Right kidney (tissue), 1 donor: ENCODE data around the gene SMPDL3A.

Experiments used
- DNase-seq: peaks from one replicate; pipeline ENCODE4 v3.0.0-alpha.2; 2016

The SMPDL3A gene

DNA sequence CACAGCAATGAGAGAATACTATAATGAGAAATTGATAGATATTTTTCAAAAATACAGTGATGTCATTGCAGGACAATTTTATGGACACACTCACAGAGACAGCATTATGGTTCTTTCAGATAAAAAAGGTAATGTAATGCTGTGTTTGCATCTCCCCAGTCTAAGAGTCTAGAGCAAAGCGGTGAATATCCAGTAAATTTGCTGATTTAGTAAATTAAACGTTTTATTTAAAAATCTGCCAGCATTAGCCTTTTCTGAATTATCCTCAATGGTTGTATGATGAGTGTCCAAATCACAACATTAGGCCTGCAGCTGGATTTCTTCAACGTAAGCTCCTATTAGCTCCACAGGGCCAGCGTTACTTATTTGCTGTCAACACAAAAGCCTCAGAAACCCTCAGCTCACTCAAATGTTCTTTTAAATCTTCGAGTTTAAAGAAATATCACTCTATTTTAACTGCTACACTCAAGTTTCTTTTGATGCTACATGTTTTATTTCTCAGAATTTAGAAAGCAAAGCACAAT, 16.0 kb downstream of the SMPDL3A start:
- DNase-seq: no peak

GRCh38 chr6:122806291-122806690, 17.2 kb downstream of the SMPDL3A start:
- no peak for DNase-seq

DNA sequence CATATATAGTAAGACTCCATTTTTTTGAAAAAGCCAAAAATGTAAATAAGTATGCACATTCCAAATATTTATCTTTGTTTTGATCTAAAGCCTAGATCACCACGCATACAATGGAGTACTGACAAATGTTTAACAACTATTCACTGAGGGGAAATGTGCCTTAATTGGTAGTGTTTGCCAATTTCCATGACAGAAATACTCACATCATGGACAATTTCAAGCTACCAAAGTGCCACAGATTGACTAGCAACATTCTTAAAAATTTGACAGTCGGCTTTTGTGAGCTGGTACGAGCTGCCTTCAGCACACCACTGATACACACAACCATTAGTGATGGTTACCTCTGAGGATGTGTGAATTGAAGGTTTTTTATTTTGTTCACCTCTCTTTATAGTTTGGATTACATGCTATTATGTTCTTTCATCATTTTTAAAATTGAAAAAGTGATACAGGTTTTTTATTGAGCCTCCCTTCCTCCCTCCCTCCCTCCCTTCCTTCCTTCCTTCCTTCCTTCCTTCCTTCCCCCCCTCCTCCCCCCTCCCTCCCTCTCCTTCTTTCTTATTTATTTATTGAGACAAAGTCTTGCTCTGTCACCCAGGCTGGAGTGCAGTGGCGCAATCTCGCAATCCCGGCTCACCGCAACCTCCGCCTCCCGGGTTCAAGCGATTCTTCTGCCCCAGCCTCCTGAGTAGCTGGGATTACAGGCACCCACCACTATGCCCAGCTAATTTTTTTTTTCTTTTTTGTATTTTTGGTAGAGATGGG, 19.2 kb downstream of the SMPDL3A start:
- DNase-seq: no peak

DNA sequence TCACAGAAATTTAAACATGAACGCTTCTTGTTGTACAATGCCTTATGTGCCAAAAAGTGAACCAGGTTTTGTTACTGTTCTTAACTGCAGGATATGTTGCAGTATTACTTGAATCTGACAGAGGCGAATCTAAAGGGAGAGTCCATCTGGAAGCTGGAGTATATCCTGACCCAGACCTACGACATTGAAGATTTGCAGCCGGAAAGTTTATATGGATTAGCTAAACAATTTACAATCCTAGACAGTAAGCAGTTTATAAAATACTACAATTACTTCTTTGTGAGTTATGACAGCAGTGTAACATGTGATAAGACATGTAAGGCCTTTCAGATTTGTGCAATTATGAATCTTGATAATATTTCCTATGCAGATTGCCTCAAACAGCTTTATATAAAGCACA, 19.9 kb downstream of the SMPDL3A start:
- DNase-seq: no peak

- no peak for DNase-seq
Measured at GRCh38 chr6:122809691-122810090, 20.6 kb downstream of the SMPDL3A start.

DNA sequence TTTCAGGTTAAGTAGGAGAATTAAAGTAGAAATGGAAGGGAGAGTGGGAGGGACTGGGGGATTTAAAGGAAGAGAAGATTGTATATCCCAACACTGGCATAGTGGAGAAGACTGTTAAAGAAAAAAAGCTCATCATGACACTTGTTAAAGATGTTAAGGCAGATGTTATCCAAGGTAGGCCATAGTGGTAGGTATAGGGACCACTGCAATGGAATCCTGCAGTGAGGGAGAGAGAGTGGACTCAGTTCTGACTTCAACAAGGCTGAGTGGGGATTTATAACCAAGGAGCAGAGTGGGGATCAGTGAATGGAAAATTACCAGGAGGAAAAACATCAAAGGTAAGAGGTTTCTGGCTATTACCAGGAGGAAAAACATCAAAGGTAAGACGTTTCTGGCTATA, 21.1 kb downstream of the SMPDL3A start:
- DNase-seq: no peak

- DNase-seq: no peak
Measured at GRCh38 chr6:122817358-122817757, 28.3 kb downstream of the SMPDL3A start.

DNA sequence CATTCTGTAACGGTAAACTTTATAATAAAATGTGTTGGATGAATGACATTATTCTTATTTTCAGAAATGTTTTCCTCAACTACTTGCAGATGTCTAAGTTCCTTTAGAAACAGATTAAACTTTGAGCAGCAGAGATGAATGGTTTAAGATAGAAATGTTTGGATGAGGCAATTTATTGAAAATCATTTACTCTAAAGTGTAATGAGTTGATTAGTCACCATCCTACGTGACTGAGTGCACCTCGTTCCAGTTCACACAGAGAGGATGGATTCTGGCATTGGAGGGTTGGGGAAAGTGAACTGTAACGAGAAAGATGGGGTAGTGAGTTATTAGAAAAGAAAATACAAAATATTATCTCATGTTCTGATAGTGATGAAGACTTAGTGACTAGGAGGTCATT, 28.7 kb downstream of the SMPDL3A start:
- DNase-seq: no peak

DNA sequence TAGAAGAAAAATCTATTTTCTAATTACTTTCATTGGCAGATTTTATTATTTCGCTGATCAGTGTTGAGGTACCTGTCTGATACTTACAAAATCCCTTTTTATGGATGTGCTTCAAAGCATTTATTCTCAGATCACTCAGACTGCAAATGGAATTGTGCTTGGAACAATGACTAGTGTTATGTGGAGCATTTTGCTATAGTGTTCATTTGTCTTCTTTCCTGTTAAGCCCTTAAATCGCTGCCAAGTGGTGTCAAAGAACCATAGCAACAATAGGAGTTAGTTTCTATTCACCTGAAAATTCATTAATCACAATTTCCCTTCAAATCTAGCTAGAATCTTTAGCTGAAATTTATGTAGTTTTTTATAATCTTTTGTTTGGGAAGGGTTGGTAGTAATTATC, 29.8 kb downstream of the SMPDL3A start:
- no peak for DNase-seq

GRCh38 chr6:122821095-122821494, 32.0 kb downstream of the SMPDL3A start:
- DNase-seq: no peak

DNA sequence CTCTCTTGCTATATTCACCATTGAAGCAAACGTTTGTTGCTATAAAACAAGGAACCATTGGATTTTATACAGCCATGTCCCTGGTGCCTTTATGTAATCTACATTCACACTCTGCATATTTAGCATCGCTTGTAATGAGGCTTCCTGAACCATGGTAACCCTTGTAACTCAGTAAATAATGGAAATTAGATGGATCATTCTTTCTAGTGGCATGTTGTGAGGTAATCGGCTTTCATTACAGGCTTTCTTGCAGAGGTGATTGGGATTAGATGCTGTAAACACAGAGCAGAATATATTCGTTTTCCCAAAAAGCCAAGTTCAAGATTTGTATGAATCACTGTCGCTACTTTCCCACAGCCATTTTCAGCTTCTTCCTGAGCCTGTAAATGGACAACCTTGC, 36.1 kb downstream of the SMPDL3A start:
- no peak for DNase-seq

DNA sequence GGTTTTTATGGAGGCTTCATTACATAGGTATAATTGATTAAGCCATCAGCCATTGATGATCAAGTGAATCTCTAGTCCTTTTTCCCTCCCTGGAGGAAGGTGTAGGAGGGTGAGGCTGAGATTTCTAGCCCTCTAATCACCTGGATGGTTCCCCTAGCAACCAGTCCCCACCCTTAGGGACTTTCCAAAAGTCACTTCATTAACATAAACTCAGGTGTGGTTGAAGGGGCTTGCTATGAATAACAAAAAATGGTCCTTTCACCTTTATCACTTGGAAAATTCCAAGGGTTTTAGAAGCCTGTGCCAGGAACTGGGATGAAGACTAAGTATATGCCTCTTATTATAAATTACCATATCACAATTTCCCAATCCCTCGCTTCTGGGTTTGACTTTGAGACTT, 40.4 kb downstream of the SMPDL3A start:
- DNase-seq: no peak

DNA sequence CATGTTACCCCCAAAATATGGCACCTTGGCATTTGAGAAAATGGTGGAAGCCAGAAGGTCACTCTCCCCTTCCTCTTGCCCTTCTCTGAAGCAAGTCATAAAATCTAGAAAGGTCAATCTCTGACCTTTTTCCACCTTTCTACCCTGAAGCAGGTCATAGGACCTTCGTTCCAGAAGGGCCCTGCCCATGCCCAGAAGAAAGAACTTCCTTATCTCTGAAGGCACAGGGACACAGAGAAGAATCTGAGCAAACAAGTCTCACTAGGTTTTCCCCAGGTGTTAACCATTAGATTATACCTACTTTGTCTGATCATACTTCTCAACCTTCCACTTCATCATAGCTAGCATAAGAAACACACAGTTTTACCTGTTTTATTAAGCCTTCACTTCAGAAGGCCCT, 42.5 kb downstream of the SMPDL3A start:
- DNase-seq: no peak

DNA sequence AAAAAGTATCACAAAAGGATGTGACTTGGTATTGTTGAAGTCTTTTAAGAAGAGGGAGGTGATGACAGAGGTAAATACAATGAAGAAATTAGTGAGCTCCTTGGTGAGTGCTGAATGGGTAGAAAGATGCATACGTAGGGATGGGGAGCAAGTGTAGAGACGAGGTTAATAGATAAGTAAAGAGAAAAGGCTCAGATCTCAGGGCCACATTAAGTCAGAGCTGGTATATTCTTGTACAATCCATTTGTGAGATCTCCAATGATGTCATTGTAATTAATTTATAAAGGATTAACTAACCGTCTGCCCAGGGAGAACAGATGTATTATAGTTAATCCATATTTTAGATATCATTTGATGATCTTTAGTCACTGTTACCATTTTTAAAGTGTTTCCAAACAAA, 43.4 kb downstream of the SMPDL3A start:
- no peak for DNase-seq

DNA sequence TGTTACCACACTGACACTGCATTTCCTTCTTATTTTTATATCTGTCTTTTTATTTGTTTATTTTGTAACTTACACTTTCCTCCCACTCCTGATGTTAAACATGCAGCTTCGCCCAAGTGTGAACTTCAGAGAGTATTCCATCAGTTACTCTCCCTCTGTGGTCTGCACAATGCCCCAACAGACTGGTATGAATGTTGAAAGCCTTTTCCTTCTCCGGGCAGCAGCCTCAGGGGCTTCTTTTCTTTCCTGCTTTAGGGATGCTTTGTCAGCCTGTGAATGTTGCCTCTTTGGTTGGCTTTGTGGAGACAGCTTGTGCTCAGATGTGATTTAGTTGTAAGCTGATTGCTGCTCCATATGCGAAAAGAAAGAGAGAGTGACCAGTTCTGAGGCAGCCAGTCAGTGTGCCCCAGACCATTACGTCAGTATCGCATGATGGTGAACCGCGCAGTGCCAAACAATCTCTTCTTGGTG, 44.0 kb downstream of the SMPDL3A start:
- DNase-seq: peak; percentile 32

DNA sequence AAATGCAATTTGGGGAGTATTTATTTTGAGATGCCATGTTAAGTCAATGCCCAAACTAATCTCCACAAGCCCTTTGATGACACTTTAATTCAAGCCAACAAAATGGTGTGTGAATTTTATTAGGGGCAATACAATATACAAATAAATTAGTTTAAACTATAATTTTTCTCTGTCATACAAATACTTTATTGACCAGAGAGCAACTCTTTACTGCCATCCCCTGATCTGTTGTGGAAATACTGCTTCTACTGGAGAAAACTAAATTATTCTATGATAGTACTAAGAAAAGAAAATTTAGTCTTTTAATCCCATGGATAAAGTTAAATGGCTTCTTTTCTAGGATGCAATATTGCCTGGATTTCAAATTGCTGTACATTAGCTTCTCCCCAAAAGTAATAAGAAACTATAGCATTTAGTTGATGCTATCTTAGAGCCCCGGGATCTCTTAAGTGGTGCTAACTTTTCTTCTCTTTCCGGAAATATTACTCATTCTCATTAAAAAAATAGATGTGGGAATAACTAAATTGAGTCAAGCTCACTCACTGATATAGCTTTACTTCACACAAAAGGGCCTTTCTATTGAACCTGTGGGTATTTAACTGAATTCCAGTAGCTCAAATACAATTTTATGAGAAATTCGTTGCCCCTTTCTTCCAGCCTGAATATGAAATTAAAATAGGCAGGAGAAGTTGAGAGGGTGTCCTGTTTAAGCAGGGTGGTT, 49.2 kb downstream of the SMPDL3A start:
- DNase-seq: no peak

GRCh38 chr6:122839472-122839871, 50.4 kb downstream of the SMPDL3A start:
- DNase-seq: peak; percentile 16

DNA sequence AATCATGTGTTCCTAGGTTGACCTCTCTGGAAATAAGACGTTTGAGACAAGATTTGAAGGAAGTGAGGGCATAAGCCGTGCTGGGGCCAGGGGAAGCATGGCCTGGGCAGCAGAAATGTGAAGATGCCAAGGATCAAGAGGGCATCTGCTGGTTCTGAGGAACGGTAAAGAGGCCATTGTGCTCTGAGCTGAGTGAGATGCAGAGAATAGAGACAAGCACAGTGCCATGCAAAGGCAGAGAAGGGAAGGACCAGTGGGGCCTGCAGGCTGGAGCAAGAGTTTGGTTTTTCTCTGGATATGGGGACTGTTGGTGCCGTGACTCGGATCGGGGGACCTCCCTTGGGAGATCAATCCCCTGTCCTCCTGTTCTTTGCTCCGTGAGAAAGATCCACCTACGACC, 50.8 kb downstream of the SMPDL3A start:
- DNase-seq: no peak

DNA sequence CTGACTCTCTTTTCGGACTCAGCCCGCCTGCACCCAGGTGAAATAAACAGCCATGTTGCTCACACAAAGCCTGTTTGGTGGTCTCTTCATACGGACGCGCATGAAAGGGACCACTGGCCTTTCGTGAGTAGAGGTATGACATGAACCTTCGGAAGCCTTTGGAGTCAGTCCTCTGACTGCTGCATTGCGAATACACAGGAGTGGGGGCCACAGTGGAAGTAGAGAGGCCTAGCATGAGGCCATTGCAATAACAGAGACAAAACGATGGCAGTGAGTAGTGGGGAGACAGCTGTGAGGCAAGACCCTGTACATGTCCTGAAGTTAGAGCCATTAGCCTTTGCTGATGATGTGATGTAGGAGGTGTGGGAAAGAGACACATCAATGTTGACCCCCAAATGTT, 56.4 kb downstream of the SMPDL3A start:
- DNase-seq: no peak

DNA sequence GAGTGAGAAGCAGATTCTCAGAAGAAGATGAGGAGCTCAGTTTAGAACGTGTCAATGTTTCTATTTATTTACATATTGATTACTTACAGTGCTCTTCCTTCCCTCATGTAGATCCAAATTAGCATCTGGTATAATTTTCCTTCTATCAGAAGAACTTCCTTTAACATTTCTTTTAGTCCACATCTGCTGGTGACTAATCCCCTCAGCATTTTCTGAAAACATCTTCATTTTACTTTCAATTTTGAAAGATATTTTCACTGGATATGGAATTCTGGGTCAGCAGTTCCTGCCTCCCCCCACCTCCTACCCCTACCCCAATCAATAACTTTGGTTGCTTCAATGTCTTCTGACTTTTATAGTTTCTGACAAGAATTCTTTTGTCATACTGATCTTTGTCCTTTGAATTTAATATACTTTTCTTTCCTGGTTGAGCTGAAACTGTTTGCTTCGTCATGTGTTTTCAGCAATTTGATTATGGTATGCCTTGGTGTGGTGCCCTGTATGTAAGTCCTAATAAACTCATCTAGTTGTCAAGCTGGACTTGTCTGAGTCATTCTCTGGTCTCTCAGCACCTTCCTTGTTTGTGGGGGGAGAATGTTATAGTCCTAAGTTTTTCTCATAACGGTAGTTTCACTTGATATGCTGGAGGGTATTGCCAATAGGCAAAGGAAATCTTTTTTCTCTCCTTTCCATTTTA, 57.0 kb downstream of the SMPDL3A start:
- no peak for DNase-seq

- no peak for DNase-seq
Measured at GRCh38 chr6:122853259-122853995, 64.4 kb downstream of the SMPDL3A start.
